H9 (cell line): ENCODE data around the gene DNAAF3. TPM values are rescaled to one million over a fixed set of nuclear protein-coding genes. Genes with fewer than 3 reads are reported as not detected.

ENCODE experiments used
- DNase-seq: peaks from one replicate; pipeline ENCODE4 v3.0.0-alpha.2; 2017
- H2AFZ ChIP-seq: one replicate; pipeline ENCODE4 v1.6.1; 2013; ENCODE audit warnings: mild to moderate bottlenecking, low read length, control low read depth, moderate library complexity
- H2AK5ac ChIP-seq: 2 replicates; pipeline ENCODE4 v1.6.1; 2013; ENCODE audit warnings: low read length, control low read depth, mixed read lengths; ENCODE audit not compliant: insufficient read length
- H2BK120ac ChIP-seq: one replicate; pipeline ENCODE4 v1.6.1; 2013; ENCODE audit warnings: low read depth, mild to moderate bottlenecking, low read length, control low read depth, inconsistent platforms; ENCODE audit not compliant: poor library complexity, severe bottlenecking
- H2BK12ac ChIP-seq: 2 replicates; pipeline ENCODE4 v1.6.1; 2013; ENCODE audit warnings: low read length, control low read depth, mixed read lengths, low read depth; ENCODE audit not compliant: insufficient read length
- H2BK15ac ChIP-seq: 2 replicates; pipeline ENCODE4 v1.6.1; 2013; ENCODE audit warnings: low read depth, low read length, control low read depth
- H2BK20ac ChIP-seq: one replicate; pipeline ENCODE4 v1.6.1; 2013; ENCODE audit warnings: low read depth, mild to moderate bottlenecking, low read length, control low read depth, inconsistent platforms; ENCODE audit not compliant: poor library complexity, severe bottlenecking
- H2BK5ac ChIP-seq: 2 replicates; pipeline ENCODE4 v1.6.1; 2013; ENCODE audit warnings: low read length, control low read depth, mixed read lengths; ENCODE audit not compliant: insufficient read length
- H3K14ac ChIP-seq: 2 replicates; pipeline ENCODE4 v1.6.1; 2013; ENCODE audit warnings: low read length, control low read depth; ENCODE audit not compliant: insufficient read depth
- H3K18ac ChIP-seq: 2 replicates; pipeline ENCODE4 v1.6.1; 2013; ENCODE audit warnings: low read depth, mild to moderate bottlenecking, mixed read lengths, low read length, control low read depth; ENCODE audit not compliant: insufficient read length
- H3K23ac ChIP-seq: 2 replicates; pipeline ENCODE4 v1.6.1; 2013; ENCODE audit warnings: low read length, control low read depth, mixed read lengths, low read depth; ENCODE audit not compliant: insufficient read length
- H3K23me2 ChIP-seq: 2 replicates; pipeline ENCODE4 v1.6.1; 2013; ENCODE audit warnings: low read depth, mild to moderate bottlenecking, mixed read lengths, low read length, control low read depth; ENCODE audit not compliant: insufficient read length, poor library complexity, severe bottlenecking
- H3K27ac ChIP-seq: 2 replicates; pipeline ENCODE4 v1.5.1; 2013; ENCODE audit warnings: low read length, control low read depth, mixed read lengths, low read depth; ENCODE audit not compliant: insufficient read length
- H3K27me3 ChIP-seq: 2 replicates; pipeline ENCODE4 v1.6.1; 2013; ENCODE audit warnings: low read length, control low read depth, inconsistent platforms; ENCODE audit not compliant: insufficient read depth
- H3K4ac ChIP-seq: 2 replicates; pipeline ENCODE4 v1.6.1; 2013; ENCODE audit warnings: low read depth, mild to moderate bottlenecking, control low read depth, inconsistent platforms, low read length, moderate library complexity
- H3K4me1 ChIP-seq: 2 replicates; pipeline ENCODE4 v1.6.1; 2013; ENCODE audit warnings: low read length, control low read depth, inconsistent platforms; ENCODE audit not compliant: insufficient read depth
- H3K4me2 ChIP-seq: 2 replicates; pipeline ENCODE4 v1.6.1; 2013; ENCODE audit warnings: low read length, control low read depth, mixed read lengths; ENCODE audit not compliant: insufficient read length, insufficient read depth
- H3K56ac ChIP-seq: 2 replicates; pipeline ENCODE4 v1.6.1; 2013; ENCODE audit warnings: low read depth, mild to moderate bottlenecking, mixed read lengths, low read length, control low read depth; ENCODE audit not compliant: insufficient read length
- H3K79me1 ChIP-seq: 2 replicates; pipeline ENCODE4 v1.6.1; 2013; ENCODE audit warnings: low read depth, mild to moderate bottlenecking, moderate library complexity, low read length, control low read depth, inconsistent platforms; ENCODE audit not compliant: insufficient read depth, poor library complexity, severe bottlenecking
- H3K79me2 ChIP-seq: 2 replicates; pipeline ENCODE4 v1.6.1; 2013; ENCODE audit warnings: low read length, control low read depth, inconsistent platforms; ENCODE audit not compliant: insufficient read depth
- H3K9ac ChIP-seq: 2 replicates; pipeline ENCODE4 v1.6.1; 2013; ENCODE audit warnings: low read length, control low read depth, mixed read lengths; ENCODE audit not compliant: insufficient read length; ENCODE audit errors: extremely low read depth
- H3K9me3 ChIP-seq: one replicate; pipeline ENCODE4 v1.6.1; 2013; ENCODE audit warnings: low read depth, low read length, inconsistent platforms; ENCODE audit not compliant: control insufficient read depth
- H3T11ph ChIP-seq: one replicate; pipeline ENCODE4 v1.6.1; 2013; ENCODE audit warnings: mild to moderate bottlenecking, low read length, control low read depth, inconsistent platforms
- H4K20me1 ChIP-seq: one replicate; pipeline ENCODE4 v1.6.1; 2013; ENCODE audit not compliant: control insufficient read depth, insufficient read length, insufficient read depth
- H4K5ac ChIP-seq: 2 replicates; pipeline ENCODE4 v1.6.1; 2013; ENCODE audit warnings: low read depth, mild to moderate bottlenecking, mixed read lengths, low read length, control low read depth; ENCODE audit not compliant: insufficient read length
- H4K8ac ChIP-seq: replicated peaks from 2 replicates; pipeline ENCODE4 v1.6.1; 2013; ENCODE audit warnings: low read length, control low read depth, mixed read lengths, low read depth; ENCODE audit not compliant: insufficient read length
- H4K91ac ChIP-seq: 2 replicates; pipeline ENCODE4 v1.6.1; 2013; ENCODE audit warnings: low read depth, mild to moderate bottlenecking, moderate library complexity, mixed read lengths, low read length, control low read depth; ENCODE audit not compliant: insufficient read length
- H3K27ac Mint-ChIP-seq, 3 experiments: 2 replicates in 2 of 3; 3 replicates in 1 of 3; pipeline ENCODE4 v1.8.0; 2020 to 2021; ENCODE audit warnings: mixed read lengths in 3 of 3, mild to moderate bottlenecking in 1 of 3, moderate library complexity in 1 of 3
- H3K27me3 Mint-ChIP-seq: 2 replicates; pipeline ENCODE4 v1.8.0; 2021; ENCODE audit warnings: low read depth, mild to moderate bottlenecking, moderate library complexity, mixed read lengths
- H3K36me3 Mint-ChIP-seq, 3 experiments: 2 replicates in 2 of 3; 3 replicates in 1 of 3; pipeline ENCODE4 v1.8.0; 2020 to 2021; ENCODE audit warnings: low read depth in 3 of 3, mixed read lengths in 3 of 3; ENCODE audit not compliant: insufficient read depth in 1 of 3
- H3K4me1 Mint-ChIP-seq, 2 experiments: 2 replicates each; pipeline ENCODE4 v1.8.0; 2020; ENCODE audit warnings: mixed read lengths in 2 of 2
- H3K4me3 Mint-ChIP-seq, 2 experiments: 2 replicates in 1 of 2; 3 replicates in 1 of 2; pipeline ENCODE4 v1.8.0; 2020 to 2021; ENCODE audit warnings: mild to moderate bottlenecking in 2 of 2, mixed read lengths in 2 of 2, moderate library complexity in 1 of 2
- H3K9me3 Mint-ChIP-seq, 2 experiments: 2 replicates in 1 of 2; 3 replicates in 1 of 2; pipeline ENCODE4 v1.8.0; 2020; ENCODE audit warnings: mild to moderate bottlenecking in 2 of 2, mixed read lengths in 2 of 2, moderate library complexity in 1 of 2
- CTCF ChIP-seq: fragments of 200-600 bp; sonication (generic); conservative IDR thresholded peaks from 3 replicates; pipeline ENCODE4 v1.8.0; 2021; ENCODE audit warnings: antibody characterized with exemption, mild to moderate bottlenecking
- WGBS: extraction: QIAGEN DNeasy Blood & Tissue Kit; methylation state at CpG from one replicate; pipeline ENCODE4 v1.1.7; 2013; ENCODE audit warnings: missing lambda C conversion rate, low lambda C conversion rate, mixed read lengths; ENCODE audit not compliant: insufficient read length; ENCODE audit errors: extremely low coverage; 5-methylcytosine and 5-hydroxymethylcytosine counted together
- total RNA-seq: library from RNA; stranded (reverse); gene quantifications from 2 replicates; pipeline ENCODE4 v1.2.1, GENCODE V29; 2021

Gene DNAAF3
- total RNA-seq, 1 experiment from 2014 or later: 4.6 TPM

GRCh38 chr19:55179606-55180484 lies 13.4 kb upstream of the DNAAF3 start, which contains the start of gene SYT5:
Gene SYT5 (minus strand): TSS chr19:55180289. CDS start chr19:55179041, 1,248 bp downstream.
- Histone ChIP-seq H3K4me2 (peak within 1 kb of the TSS; percentile 60), H4K8ac (no peak within 1 kb of the TSS), H3K9me3 (no peaks in the 10 kb centered on the region), H3K14ac (0 out of 2 replicates have a peak within 1 kb of the TSS, but pooled peaks have one; percentile 25), H3T11ph (no peak within 1 kb of the TSS), H3K23me2 (peaks cover 10% of the 10 kb centered on the region), H3K79me2 (no peaks in the 10 kb centered on the region), H4K91ac (no peak within 1 kb of the TSS), H4K5ac (no peak within 1 kb of the TSS), H2BK15ac (no peak within 1 kb of the TSS), H3K56ac (no peak within 1 kb of the TSS), H2BK20ac (no peak within 1 kb of the TSS), H2AFZ (no peak within 1 kb of the TSS), H3K27ac (no peak within 1 kb of the TSS), H2AK5ac (no peak within 1 kb of the TSS), H3K4ac (no peak within 1 kb of the TSS), H3K9ac (no peak within 1 kb of the TSS), H2BK12ac (no peak within 1 kb of the TSS), H2BK120ac (no peak within 1 kb of the TSS), H3K4me1 (peaks cover 2% of the 10 kb centered on the region; the same call in 1 of the 2 replicates), H3K23ac (no peak within 1 kb of the TSS), H3K18ac (peak within 1 kb of the TSS; percentile 78), H3K79me1 (no peaks in the 10 kb centered on the region), H2BK5ac (no peak within 1 kb of the TSS), H4K20me1 (no peaks in the 10 kb centered on the region), H3K27me3 (peaks cover 11% of the 10 kb centered on the region; the same call in 1 of the 2 replicates)
- Mint-ChIP-seq H3K27me3 (peaks cover 77% of the 10 kb centered on the region), H3K4me1 (peaks cover 21 to 34% of the 10 kb centered on the region in 2 experiments), H3K36me3 (no peaks in the 10 kb centered on the region; a peak in 1 of 7 replicates), H3K4me3 (peak within 1 kb of the TSS; percentile 67 to 87), H3K27ac (peak within 1 kb of the TSS in 1 of 3 experiments; percentile 88; a peak in 3 of 7 replicates), H3K9me3 (peaks cover 2 to 3% of the 10 kb centered on the region in 2 experiments; a peak in 4 of 5 replicates)
- no CpG with 5 or more reads among the region's 68 CpGs for WGBS
- no peak for TF ChIP-seq CTCF
- peak; percentile 69 for DNase-seq
